PC-9 (cell line): Measurements from ENCODE around the gene TRAF2. TPM values are rescaled to one million over a fixed set of nuclear protein-coding genes. Genes with fewer than 3 reads are reported as not detected.
"Not testable (repeated sequence)": the region's sequence is repeated elsewhere in the genome, so short reads cannot be mapped to it uniquely, and the experiment has no call there.

Experiments used
- BruUV-seq: library from RNA; stranded (reverse); fragments of 400-500 nt; replicated peaks from 2 replicates; lab custom pipeline; 2021; lab: Mats Ljungman, UMichigan
- CTCF ChIA-PET: fragments of 300-600 bp; sonication (Branson Sonifier 250); formaldehyde crosslinking; loops from one replicate; lab custom pipeline; 2022; ENCODE audit warnings: antibody characterized with exemption; lab: Charles Lee
- POLR2A ChIA-PET: fragments of 300-600 bp; sonication (Branson Sonifier 250); formaldehyde crosslinking; loops from one replicate; lab custom pipeline; 2022; ENCODE audit warnings: antibody characterized with exemption; ENCODE audit not compliant: unreplicated experiment; lab: Charles Lee
- DNase-seq, 2 experiments: peaks; one replicate each; pipeline versions ENCODE4 v3.0.0 to v3.0.0-alpha.2; 2015 to 2022; ENCODE audit warnings: mixed read lengths in 1 of 2
- H2AFZ ChIP-seq: fragments of 200-600 bp; sonication (generic); 2 replicates; pipeline ENCODE4 v1.8.1; 2017; ENCODE audit warnings: antibody characterized with exemption
- H3F3A ChIP-seq: fragments of 200-600 bp; sonication (generic); 2 replicates; pipeline ENCODE4 v1.8.1; 2017; ENCODE audit warnings: antibody characterized with exemption, mild to moderate bottlenecking, low read depth; ENCODE audit not compliant: insufficient read depth
- H3K27ac ChIP-seq: fragments of 200-600 bp; sonication (generic); 2 replicates; pipeline ENCODE4 v1.6.1; 2016; ENCODE audit warnings: mixed run types
- H3K27me3 ChIP-seq: fragments of 200-600 bp; sonication (generic); 2 replicates; pipeline ENCODE4 v1.6.1; 2016; ENCODE audit warnings: low read depth, mixed run types; ENCODE audit not compliant: insufficient read depth
- H3K36me3 ChIP-seq: fragments of 200-600 bp; sonication (generic); 2 replicates; pipeline ENCODE4 v1.6.1; 2016; ENCODE audit warnings: low read depth, mixed run types
- H3K4me1 ChIP-seq: fragments of 200-600 bp; sonication (generic); replicated peaks from 2 replicates; pipeline ENCODE4 v1.6.1; 2016; ENCODE audit warnings: mixed run types; ENCODE audit not compliant: insufficient read depth
- H3K4me2 ChIP-seq: fragments of 200-600 bp; sonication (generic); 2 replicates; pipeline ENCODE4 v1.6.1; 2017; ENCODE audit warnings: mixed run types
- H3K4me3 ChIP-seq: fragments of 200-600 bp; sonication (generic); 2 replicates; pipeline ENCODE4 v1.6.1; 2016; ENCODE audit warnings: mixed run types
- H3K79me2 ChIP-seq: fragments of 200-600 bp; sonication (generic); 2 replicates; pipeline ENCODE4 v1.6.1; 2017; ENCODE audit warnings: low read depth, mixed run types
- H3K9me2 ChIP-seq: fragments of 200-600 bp; sonication (generic); 2 replicates; pipeline ENCODE4 v1.8.1; 2017; ENCODE audit warnings: mild to moderate bottlenecking; ENCODE audit not compliant: insufficient read depth
- H3K9me3 ChIP-seq: fragments of 200-600 bp; sonication (generic); 2 replicates; pipeline ENCODE4 v1.8.1; 2016; ENCODE audit warnings: low read depth; ENCODE audit not compliant: insufficient read depth
- H4K20me1 ChIP-seq: fragments of 200-600 bp; sonication (generic); 2 replicates; pipeline ENCODE4 v1.8.1; 2017; ENCODE audit not compliant: insufficient read depth
- intact Hi-C: fragments of 100-400 bp; cut with micrococcal nuclease; formaldehyde crosslinking; loops from one replicate; pipeline ENCODE4 v1.10.0; 2022; ENCODE audit not compliant: unreplicated experiment
- total RNA-seq: library from RNA; stranded (reverse); gene quantifications from 2 replicates; pipeline ENCODE4 v1.2.3, GENCODE V29; 2021
- TF ChIP-seq, protein P1 (sequence below): fragments of 200-600 bp; sonication (generic); conservative IDR thresholded peaks from 2 replicates; pipeline ENCODE4 v1.6.1; 2017; ENCODE audit warnings: mixed run types, antibody characterized with exemption, mild to moderate bottlenecking, moderate library complexity

TRAF2 gene
- total RNA-seq, 1 experiment from 2014 or later = 42.7 TPM

DNA sequence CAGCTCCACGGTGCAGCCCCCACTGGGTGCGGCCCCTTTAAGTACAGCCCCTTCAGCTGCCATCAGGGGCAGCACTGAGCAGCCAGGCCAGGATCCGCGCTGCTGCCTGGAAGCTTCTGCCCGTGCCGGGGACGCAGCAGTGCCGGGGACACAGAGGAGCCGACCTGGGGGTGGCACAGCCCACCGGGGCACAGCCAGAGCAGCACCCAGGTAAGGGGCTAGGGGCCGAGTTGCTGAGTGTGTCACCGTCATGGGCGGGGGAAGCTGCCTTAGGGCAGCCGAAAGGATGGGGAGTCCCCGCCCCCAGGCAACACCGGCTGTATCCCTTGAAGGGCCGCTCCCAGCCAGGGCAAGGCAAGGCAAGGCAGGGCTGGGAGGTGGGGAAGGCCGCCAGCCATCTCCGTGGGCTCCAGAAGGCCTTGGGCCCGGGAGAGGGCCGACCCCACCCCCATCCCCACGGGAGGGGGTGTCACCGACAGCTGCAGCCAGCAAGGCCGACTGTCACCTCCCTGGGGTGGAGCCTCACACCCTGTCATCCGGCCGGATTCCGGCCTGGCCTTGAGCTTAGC is 43.9 kb upstream of the TRAF2 start, which contains the start of gene AJM1:
Gene AJM1 (plus strand): TSS at position 99 of the 569 bp plus-strand sequence. CDS start 1,937 bp downstream, outside the sequence.
- Histone ChIP-seq H3K4me2 (peak within 1 kb of the TSS; percentile 47; the same call in 1 of the 2 replicates), H4K20me1 (0 out of 2 replicates have a peak, but pooled peaks cover 16% of the 10 kb centered on the region), H3F3A (peaks cover 19% of the 10 kb centered on the region)
- POLR2A ChIA-PET = interaction anchor here (0.6 to 0.8 kb wide), 2 partner anchors 153 to 200 kb away, joined by 4 to 7 read pairs; partner anchors contain the start of gene CLIC3
- H3K79me2 ChIP-seq, H3K4me3 ChIP-seq, H3K27ac ChIP-seq, BruUV-seq, H3K9me3 ChIP-seq, H3K36me3 ChIP-seq, H3K9me2 ChIP-seq, H3K4me1 ChIP-seq, H3K27me3 ChIP-seq, intact Hi-C loops, H2AFZ ChIP-seq: not testable (repeated sequence)
- TF ChIP-seq, protein P1, sequence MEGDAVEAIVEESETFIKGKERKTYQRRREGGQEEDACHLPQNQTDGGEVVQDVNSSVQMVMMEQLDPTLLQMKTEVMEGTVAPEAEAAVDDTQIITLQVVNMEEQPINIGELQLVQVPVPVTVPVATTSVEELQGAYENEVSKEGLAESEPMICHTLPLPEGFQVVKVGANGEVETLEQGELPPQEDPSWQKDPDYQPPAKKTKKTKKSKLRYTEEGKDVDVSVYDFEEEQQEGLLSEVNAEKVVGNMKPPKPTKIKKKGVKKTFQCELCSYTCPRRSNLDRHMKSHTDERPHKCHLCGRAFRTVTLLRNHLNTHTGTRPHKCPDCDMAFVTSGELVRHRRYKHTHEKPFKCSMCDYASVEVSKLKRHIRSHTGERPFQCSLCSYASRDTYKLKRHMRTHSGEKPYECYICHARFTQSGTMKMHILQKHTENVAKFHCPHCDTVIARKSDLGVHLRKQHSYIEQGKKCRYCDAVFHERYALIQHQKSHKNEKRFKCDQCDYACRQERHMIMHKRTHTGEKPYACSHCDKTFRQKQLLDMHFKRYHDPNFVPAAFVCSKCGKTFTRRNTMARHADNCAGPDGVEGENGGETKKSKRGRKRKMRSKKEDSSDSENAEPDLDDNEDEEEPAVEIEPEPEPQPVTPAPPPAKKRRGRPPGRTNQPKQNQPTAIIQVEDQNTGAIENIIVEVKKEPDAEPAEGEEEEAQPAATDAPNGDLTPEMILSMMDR = peak; percentile 75
- CTCF ChIA-PET = interaction anchor here (0.6 to 1.5 kb wide), 5 partner anchors 35 to 177 kb away, joined by 3 to 12 read pairs (median 3); partner anchors contain the start of genes RABL6 and TMEM141
- DNase-seq = peak in 1 of 2 experiments; percentile 70

GRCh38 chr9:136843159-136843800 is 43.0 kb upstream of the TRAF2 start:
- H3F3A ChIP-seq = peaks cover 19% of the 10 kb centered on the region
- H3K4me3 ChIP-seq, H3K9me2 ChIP-seq, BruUV-seq, H3K9me3 ChIP-seq, H3K36me3 ChIP-seq, H3K27ac ChIP-seq, H3K4me1 ChIP-seq, intact Hi-C loops, H3K4me2 ChIP-seq, H3K27me3 ChIP-seq, H3K79me2 ChIP-seq, POLR2A ChIA-PET, DNase-seq, H2AFZ ChIP-seq: not testable (repeated sequence)
- CTCF ChIA-PET = interaction anchor here (0.6 to 1.5 kb wide), 4 partner anchors 36 to 227 kb away, joined by 3 to 9 read pairs (median 4); partner anchors contain the start of gene RABL6
- 0 out of 2 replicates have a peak, but pooled peaks cover 16% of the 10 kb centered on the region for H4K20me1 ChIP-seq

- H3K27me3 ChIP-seq, H3K9me3 ChIP-seq, CTCF ChIA-PET, BruUV-seq, H3K36me3 ChIP-seq, H2AFZ ChIP-seq, H3K79me2 ChIP-seq, H3K4me3 ChIP-seq, H3K4me2 ChIP-seq, H3K27ac ChIP-seq, intact Hi-C loops, DNase-seq, H3K9me2 ChIP-seq, POLR2A ChIA-PET, H3K4me1 ChIP-seq: not testable (repeated sequence)
- peaks cover 19% of the 10 kb centered on the region for H3F3A ChIP-seq
- TF ChIP-seq, protein P1 = peak; percentile 68
- 0 out of 2 replicates have a peak, but pooled peaks cover 16% of the 10 kb centered on the region for H4K20me1 ChIP-seq
Measured at GRCh38 chr9:136843801-136844740, 42.2 kb upstream of the TRAF2 start.
